Stimulated activated CD4-positive, alpha-beta T cell treated with anti-CD3 and anti-CD28 coated beads, Interleukin-4, amount 100 ng/mL, for 1 hour (primary cell): ENCODE data around the gene CTDP1.

ENCODE experiments used
- DNase-seq: peaks from one replicate; pipeline ENCODE4 v3.0.0-alpha.2; 2020

Gene CTDP1

GRCh38 chr18:79770826-79771225 lies 91.2 kb downstream of the CTDP1 start:
- DNase-seq: no peak

GRCh38 chr18:79771446-79772107 lies 92.0 kb downstream of the CTDP1 start:
- DNase-seq: no peak

GRCh38 chr18:79772108-79772864 lies 92.7 kb downstream of the CTDP1 start:
- DNase-seq: no peak

- DNase-seq: no peak
These were observed 93.5 kb downstream of the CTDP1 start for GRCh38 chr18:79772865-79773696.

GRCh38 chr18:79774111-79774510 lies 94.5 kb downstream of the CTDP1 start:
- DNase-seq: no peak

DNA sequence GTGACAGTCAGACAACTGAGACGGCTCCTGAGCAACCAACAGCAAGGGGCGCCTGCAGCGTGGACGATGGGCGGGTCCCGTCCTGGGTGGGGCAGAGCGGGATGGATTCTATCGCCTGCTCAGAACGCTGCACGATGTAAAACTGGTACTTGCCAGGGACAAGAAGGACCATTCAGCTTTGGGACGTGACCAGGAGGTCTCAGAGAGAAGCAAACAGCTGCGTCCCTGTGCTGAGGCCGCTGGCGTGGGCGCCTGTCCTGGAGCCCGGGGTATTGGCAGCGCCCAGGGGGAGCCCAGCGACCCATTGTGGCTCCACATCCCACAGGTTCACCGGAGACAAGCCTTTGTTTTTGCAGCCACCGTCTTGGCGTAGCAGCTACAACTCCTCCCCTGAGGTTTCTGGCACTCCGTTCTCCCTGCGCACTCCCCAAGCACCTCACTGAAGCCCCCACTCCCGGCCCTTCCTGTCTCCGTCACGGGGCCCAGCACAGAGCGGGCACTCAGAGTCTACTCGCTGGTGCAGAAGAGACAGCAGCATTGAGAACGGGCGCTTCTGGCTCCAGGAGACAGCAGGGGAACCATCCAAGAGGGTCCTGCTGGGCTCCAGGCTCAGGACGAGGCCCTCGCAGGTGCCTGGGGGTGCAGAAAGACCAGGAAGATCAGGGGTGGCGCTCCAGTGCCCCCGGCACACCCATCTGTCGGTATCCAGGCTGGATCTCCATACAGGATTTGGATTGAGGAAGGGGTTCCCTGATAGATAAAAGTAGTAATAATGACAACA lies 96.0 kb downstream of the CTDP1 start:
- no peak for DNase-seq

DNA sequence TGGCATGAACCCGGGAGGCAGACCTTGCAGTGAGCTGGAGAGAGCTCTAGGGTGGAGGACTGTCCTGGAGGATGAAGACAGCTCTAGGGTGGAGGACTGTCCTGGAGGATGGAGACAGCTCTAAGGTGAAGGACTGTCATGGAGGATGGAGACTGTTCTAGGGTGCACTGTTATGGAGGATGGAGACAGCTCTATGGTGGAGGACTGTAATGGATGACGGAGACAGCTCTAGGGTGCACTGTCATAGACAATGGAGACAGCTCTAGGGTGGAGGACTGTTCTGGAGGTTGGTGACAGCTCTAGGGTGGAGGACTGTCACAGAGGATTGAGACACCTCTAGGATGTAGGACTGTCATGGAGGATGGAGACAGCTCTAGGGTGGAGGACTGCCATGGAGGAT lies 97.1 kb downstream of the CTDP1 start:
- no peak for DNase-seq

- DNase-seq: no peak
These were observed 98.7 kb downstream of the CTDP1 start for GRCh38 chr18:79778291-79778791.

DNA sequence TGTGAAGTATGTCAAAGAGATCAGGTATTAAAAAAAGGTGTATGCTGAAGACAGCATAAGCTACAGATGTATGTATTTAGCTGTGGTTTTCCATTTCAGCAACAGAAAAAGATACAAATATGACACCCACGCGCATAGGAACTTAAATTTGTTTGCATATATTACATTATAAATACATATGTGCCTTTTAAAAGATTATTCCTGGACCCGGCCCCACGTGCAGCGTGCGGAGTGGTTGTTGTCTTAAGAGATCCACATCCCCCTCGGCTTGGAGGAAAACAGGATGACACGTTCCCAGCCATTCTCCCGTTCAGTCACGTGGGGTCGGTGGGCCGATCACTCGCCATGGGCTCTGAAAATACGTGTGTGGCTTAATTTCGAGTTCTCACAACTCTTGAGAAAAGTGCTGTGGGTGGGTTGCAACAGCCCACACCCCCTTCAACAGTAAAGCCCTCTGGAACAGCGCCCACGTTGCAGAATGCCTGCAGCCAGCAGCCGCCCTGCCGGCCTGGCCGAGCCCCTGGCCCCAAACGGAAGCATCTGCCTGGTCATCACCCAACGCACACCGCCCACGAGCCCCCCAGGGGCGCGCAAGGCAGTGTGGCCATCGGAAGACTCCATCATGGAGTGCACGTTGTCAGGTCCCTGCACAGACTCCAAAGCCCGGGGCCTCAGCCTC lies 99.6 kb downstream of the CTDP1 start:
- DNase-seq: no peak

GRCh38 chr18:79779700-79780190 lies 100.1 kb downstream of the CTDP1 start:
- DNase-seq: no peak

- DNase-seq: no peak
These were observed 100.9 kb downstream of the CTDP1 start for GRCh38 chr18:79780547-79780946.

- DNase-seq: no peak
These were observed 101.8 kb downstream of the CTDP1 start for GRCh38 chr18:79781331-79781941.

- no peak for DNase-seq
These were observed 103.1 kb downstream of the CTDP1 start for GRCh38 chr18:79782566-79783308.

DNA sequence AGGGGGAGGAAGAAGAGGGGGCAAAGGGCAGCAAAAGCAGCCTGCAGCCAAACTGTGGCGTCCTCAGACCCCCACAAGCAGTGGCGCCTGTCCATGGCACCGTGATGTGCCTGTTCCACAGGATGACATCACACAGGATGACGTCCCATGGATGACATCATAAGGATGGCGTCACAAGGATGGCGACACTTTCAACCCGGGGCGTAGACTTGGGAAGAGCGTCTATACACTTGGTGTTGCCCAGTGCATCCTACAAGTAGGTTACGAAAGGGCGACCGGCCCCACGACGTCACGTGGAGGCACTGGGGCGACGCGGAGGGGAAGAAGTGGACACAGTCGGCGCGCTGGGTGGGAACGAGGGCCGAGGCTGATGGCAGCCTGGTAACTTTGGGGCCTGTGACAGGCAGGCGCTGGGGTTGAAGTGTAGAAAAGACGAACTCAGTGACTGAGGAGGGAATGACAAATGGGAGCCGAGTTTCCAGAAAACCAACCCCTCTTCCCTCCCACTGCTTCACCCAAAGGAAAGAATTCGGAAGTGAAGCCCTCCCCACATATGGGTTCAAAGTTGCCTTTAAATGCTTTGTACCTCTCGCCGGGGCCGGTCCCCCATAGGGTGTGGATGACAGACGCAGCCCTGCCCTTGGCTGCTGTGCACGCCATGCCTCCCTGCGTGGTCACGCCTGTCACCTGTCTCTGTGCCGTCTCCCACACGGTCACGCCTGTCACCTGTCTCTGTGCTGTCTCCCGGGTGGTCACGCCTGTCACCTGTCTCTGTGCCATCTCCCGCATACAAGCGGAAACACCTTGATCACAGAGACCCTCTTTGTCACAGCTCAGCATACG lies 104.7 kb downstream of the CTDP1 start:
- no peak for DNase-seq

DNA sequence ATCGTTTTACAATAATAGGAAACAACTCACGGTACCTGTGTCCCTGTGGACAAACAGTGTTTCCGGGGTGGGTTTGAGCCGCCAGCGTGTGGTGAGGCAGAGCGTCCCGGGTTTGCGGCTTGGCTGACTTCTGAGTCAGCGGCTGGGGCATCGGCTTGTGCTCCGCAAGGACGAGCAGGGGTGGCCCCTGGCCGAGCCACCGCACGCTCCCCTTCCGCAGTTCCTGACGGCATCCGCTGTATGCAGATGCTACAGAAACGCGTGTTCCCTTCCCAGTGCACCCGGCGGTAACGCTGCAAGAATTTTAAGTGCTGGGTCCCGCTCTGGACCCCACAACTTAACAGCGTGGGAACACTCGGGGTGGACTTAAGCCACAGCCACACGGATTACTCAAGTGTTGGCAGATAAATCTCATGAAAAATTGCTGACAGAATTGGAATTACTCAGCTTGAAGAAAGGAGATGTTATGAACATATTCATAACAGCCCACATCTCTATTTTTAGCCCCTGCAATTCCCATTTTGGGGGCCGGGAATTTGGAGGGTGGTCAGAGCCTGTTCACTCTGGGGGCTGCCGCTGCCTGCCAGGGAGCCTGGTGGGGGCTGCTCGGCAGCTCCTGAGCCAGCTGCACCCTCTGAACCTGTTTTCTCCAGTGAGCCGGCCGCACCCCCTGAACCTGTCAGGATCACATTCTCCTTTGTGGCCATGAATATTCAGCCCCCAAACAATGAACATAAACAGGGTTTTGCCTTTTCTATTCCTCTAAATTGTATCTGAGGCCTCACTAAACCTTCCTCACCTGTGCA lies 105.6 kb downstream of the CTDP1 start:
- DNase-seq: no peak

- DNase-seq: no peak
These were observed 106.2 kb downstream of the CTDP1 start for GRCh38 chr18:79785831-79786230.

DNA sequence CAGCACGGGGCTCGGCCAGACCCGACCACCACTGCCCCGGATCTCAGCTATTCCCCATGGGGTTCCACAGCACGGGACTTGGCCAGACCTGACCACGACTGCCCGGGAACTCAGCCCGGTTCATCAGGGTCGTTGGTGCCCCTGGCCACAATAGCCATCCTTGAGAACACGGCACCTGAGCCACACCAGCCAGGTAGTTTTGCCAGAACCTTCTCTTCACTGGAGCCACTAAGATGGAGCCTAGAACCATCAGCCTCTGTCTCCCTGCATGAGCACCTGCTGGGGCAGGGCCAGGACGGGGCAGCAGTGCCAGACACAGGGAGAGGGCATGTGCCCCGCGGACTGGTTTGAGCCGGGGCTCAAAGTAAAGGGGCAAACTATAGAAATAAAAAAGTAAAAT lies 106.7 kb downstream of the CTDP1 start:
- DNase-seq: no peak

DNA sequence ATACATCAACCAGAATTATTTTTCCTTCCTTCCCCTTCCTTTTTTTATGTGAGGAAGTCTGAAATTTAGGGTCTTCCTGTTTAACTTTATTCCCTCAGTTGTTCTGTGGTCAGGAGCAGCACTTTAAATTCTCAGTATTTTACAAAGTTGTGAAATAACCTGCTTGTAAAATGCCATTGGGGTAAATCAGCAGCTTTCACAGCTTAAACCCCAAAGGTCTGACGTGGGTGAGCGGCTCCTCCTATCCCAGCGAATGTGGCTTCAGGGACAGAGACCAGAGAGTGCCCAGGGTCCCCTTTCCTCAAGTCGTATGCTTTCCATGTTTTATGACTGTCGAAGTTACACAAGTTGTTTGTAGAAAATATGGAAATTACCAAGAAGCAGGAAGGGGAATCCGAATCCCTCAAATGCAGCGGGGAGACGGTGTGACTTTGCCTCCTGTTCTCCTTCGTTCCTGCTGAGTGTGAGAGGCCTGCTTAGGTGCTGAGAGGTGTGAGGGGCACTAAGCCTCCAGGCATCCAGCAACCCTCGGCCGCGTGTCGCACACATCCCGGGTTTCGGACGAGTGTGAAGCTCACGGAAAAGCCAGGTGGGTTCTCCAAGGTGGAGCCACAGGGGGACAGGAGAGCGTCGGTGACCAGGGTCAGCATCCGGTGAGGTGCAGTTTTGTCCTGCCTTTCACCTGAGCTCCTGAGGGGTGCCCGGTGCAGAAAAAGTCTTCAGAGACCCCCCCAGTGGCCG lies 107.4 kb downstream of the CTDP1 start:
- no peak for DNase-seq
